ENCODE data around the gene TAP1. TPM values are rescaled to one million over a fixed set of nuclear protein-coding genes. Genes with fewer than 3 reads are reported as not detected.

The TAP1 gene
- total RNA-seq, 1 donor from 2014 or later = 51.2 TPM

- peak overlapping the region in 1 of 2 donors; percentile 97 for H3K4me3 ChIP-seq
- H3K36me3 ChIP-seq = peaks cover 20 to 29% of the 10 kb centered on the region in 2 donors
- H3K9me3 ChIP-seq = no peaks in the 10 kb centered on the region
- DNase-seq (ENCODE audit: low spot score in 2 of 2) = no peak
- H3K27me3 ChIP-seq = no peaks in the 10 kb centered on the region
- H3K27ac ChIP-seq = peak overlapping the region in 1 of 2 donors; percentile 94
- peaks cover 0 to 9% of the 10 kb centered on the region in 2 donors for H3K4me1 ChIP-seq
- intact Hi-C loops (cut with DNase I) = loop anchor here (5.0 kb wide), 1 partner anchor 405 kb away; no protein-coding TSS in a partner anchor
- no peak for TF ChIP-seq CTCF (IDR thresholded peaks at IDR 0.05)
These were observed 11.4 kb downstream of the TAP1 start for GRCh38 chr6:32842021-32842650.

- H3K36me3 ChIP-seq = peaks cover 8 to 15% of the 10 kb centered on the region in 2 donors
- no peaks in the 10 kb centered on the region for H3K9me3 ChIP-seq
- TF ChIP-seq CTCF (IDR thresholded peaks at IDR 0.05) = no peak
- no peak for DNase-seq (ENCODE audit: low spot score in 2 of 2)
- peak overlapping the region in 1 of 2 donors; percentile 93 for H3K27ac ChIP-seq
- peaks cover 0 to 9% of the 10 kb centered on the region in 2 donors for H3K4me1 ChIP-seq
- intact Hi-C loops (cut with DNase I) = loop anchor here (5.0 kb wide), 1 partner anchor 407 kb away; no protein-coding TSS in a partner anchor
- no peak overlapping the region for H3K4me3 ChIP-seq
- H3K27me3 ChIP-seq = no peaks in the 10 kb centered on the region
These were observed 12.8 kb downstream of the TAP1 start for GRCh38 chr6:32840604-32841246.

GRCh38 chr6:32839356-32839755 is 14.1 kb downstream of the TAP1 start:
- intact Hi-C loops (cut with DNase I) = loop anchor here (5.0 kb wide), 1 partner anchor 642 kb away; no protein-coding TSS in a partner anchor

GRCh38 chr6:32838114-32838958 is 15.2 kb downstream of the TAP1 start, which contains the start of gene TAP2:
Gene TAP2 (minus strand): TSS chr6:32838739. CDS start chr6:32838233, 506 bp downstream.
- intact Hi-C loops (cut with DNase I) = loop anchor here (1.0 to 5.0 kb wide), 3 partner anchors 16 to 641 kb away; partner anchors contain the start of gene PSMB9
- peak within 1 kb of the TSS; percentile 93 to 94 for H3K27ac ChIP-seq
- peaks cover 0 to 3% of the 10 kb centered on the region in 2 donors for H3K4me1 ChIP-seq
- peak within 1 kb of the TSS; percentile 79 to 85 for H3K4me3 ChIP-seq
- peaks cover 8 to 18% of the 10 kb centered on the region in 2 donors for H3K36me3 ChIP-seq
- no peaks in the 10 kb centered on the region for H3K27me3 ChIP-seq
- peak; percentile 84 to 98 for DNase-seq (ENCODE audit: low spot score in 2 of 2)
- peak; percentile 95 to 97 (median 96) for TF ChIP-seq CTCF (IDR thresholded peaks at IDR 0.05)
- H3K9me3 ChIP-seq = no peaks in the 10 kb centered on the region

More at GRCh38 chr6:32839356-32839755, 14.1 kb downstream of the TAP1 start:
- no peak for DNase-seq (ENCODE audit: low spot score in 2 of 2)
- H3K4me1 ChIP-seq = peaks cover 0 to 3% of the 10 kb centered on the region in 2 donors
- no peak overlapping the region for H3K4me3 ChIP-seq
- peak overlapping the region; percentile 93 to 94 for H3K27ac ChIP-seq
- peaks cover 6 to 18% of the 10 kb centered on the region in 2 donors for H3K36me3 ChIP-seq
- no peak for TF ChIP-seq CTCF (IDR thresholded peaks at IDR 0.05)
- no peaks in the 10 kb centered on the region for H3K9me3 ChIP-seq
- H3K27me3 ChIP-seq = no peaks in the 10 kb centered on the region

- H3K36me3 ChIP-seq = peaks cover 8 to 18% of the 10 kb centered on the region in 2 donors
- no peaks in the 10 kb centered on the region for H3K9me3 ChIP-seq
- peaks cover 0 to 3% of the 10 kb centered on the region in 2 donors for H3K4me1 ChIP-seq
- intact Hi-C loops (cut with DNase I) = loop anchor here (1.0 to 5.0 kb wide), 3 partner anchors 17 to 640 kb away; partner anchors contain the start of gene PSMB9
- peak overlapping the region; percentile 93 to 94 for H3K27ac ChIP-seq
- no peaks in the 10 kb centered on the region for H3K27me3 ChIP-seq
- no peak for TF ChIP-seq CTCF (IDR thresholded peaks at IDR 0.05)
- no peak for DNase-seq (ENCODE audit: low spot score in 2 of 2)
- H3K4me3 ChIP-seq = peak overlapping the region; percentile 79 to 85
These were observed 15.8 kb downstream of the TAP1 start for GRCh38 chr6:32837651-32838113.
